Activated T-helper 1 cell treated with anti-CD3 and anti-CD28 coated beads, Interleukin-2, amount 50 U/mL, for 16 hours (primary cell): ENCODE measurements around the gene IQSEC1.

Experiments used
- DNase-seq, 2 donors: peaks; one replicate each; pipeline ENCODE4 v3.0.0-alpha.2; 2020; ENCODE audit warnings: low read depth in 1 of 2, low spot score in 1 of 2

Gene IQSEC1

GRCh38 chr3:12910356-12911099, 162.7 kb downstream of the IQSEC1 start:
- no peak for DNase-seq

- DNase-seq, result no peak
Observed at GRCh38 chr3:12909710-12910109, 163.5 kb downstream of the IQSEC1 start.

- no peak for DNase-seq
Observed at GRCh38 chr3:12908859-12909258, 164.4 kb downstream of the IQSEC1 start.

- no peak for DNase-seq
Observed at GRCh38 chr3:12908136-12908730, 165.0 kb downstream of the IQSEC1 start.

DNA sequence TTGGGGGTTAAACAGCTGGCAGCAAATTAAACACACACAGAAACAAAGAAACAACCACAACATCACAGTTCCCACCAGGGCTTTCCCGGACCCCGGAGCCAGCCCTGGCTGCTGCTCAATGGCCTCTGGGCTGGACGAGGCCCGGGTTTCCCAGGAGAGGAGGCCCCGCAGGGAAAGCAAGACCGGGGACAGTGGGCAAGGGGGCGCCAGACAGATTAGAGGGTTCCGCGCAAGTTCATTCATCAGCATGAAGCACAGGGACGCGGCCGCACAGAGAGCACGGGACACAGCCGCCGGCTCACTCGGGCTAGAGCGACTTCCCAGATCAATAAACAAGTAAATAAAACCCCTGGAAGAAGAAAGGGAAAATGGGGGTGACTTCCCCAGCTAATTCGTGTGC, 165.5 kb downstream of the IQSEC1 start:
- DNase-seq, result no peak

DNA sequence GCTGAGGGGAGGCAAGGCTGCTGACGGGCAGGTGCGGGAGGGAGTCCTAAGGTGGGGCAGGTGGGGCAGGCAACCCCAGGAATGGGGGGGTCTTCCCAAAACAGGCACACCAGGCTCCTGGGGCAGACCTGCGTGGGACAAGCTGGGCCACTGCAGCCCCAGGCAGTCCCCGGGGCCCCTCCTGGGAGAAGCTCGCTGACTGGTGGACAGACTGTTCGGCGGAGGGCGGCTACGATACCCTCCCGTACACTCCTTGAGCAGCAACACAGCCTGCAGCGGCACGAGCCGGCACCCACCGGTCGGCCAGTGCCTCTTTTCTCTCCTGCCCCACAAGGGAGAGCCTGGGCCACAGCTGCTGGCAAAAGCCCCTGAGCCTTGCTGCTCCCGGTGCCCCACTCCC, 165.9 kb downstream of the IQSEC1 start:
- no peak for DNase-seq

- no peak for DNase-seq
Observed at GRCh38 chr3:12906916-12907290, 166.3 kb downstream of the IQSEC1 start.

GRCh38 chr3:12906141-12906915, 166.9 kb downstream of the IQSEC1 start:
- no peak for DNase-seq

DNA sequence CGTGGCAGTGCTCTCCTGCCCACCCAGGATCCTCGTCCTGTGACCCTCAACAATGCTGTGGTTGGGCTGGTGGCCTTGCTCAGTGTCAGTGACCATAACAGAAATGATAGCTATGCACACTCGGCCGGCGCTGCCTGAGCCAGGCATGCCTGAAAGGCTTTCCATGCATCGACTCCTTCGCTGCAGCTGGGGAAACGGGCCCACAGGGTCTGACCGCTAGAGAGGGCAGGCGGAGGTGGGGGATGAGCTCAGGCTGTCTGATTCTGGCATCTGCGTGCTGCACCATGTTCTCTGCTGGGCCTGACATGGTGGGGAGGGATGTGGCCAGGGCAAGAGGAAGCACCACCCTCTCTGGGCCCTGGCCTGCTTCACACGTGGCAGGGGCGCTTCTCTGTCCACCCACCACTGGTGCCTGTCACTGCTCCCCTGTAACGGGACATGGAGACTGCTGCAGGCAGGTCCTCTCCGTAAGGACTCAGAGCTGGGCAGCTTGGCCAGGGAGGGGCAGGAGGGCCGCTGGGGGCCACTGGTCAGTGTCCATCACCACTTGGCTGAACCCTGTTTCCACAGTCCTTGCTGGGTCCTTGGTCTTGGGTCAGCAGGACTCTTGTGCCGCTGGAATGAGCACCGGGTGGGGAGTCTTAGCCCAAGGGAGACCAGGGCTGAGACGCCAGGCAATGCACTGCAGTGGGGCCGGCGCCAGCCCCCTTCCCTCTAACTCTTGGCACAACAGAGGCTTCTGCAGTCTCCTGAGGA, 167.7 kb downstream of the IQSEC1 start:
- DNase-seq, result no peak

GRCh38 chr3:12904951-12905315, 168.3 kb downstream of the IQSEC1 start:
- no peak for DNase-seq

DNA sequence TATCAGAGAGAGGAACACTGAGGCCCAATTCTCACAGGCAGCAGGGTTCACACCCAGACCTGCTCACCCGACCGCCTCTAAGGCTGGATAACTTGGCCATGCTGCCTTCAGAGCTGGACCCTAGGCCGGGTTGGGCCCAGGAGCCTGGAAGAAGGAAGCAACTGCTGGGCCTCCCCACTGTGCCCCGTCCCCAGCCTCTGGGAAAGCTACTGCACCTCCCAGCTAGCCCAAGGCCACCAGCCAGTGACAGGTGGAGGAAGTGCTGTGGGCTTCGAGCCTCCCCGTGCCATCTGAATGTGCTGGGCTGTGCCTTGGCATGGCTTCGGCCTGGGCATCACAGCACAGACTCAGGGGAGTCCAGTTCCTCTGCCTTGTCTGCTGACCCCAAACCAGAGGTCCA, 169.3 kb downstream of the IQSEC1 start:
- DNase-seq, result no peak

- DNase-seq, result no peak
Observed at GRCh38 chr3:12903000-12903800, 170.0 kb downstream of the IQSEC1 start.

GRCh38 chr3:12902181-12902999, 170.8 kb downstream of the IQSEC1 start:
- DNase-seq, result no peak

- no peak for DNase-seq
Observed at GRCh38 chr3:12901623-12902045, 171.6 kb downstream of the IQSEC1 start.

DNA sequence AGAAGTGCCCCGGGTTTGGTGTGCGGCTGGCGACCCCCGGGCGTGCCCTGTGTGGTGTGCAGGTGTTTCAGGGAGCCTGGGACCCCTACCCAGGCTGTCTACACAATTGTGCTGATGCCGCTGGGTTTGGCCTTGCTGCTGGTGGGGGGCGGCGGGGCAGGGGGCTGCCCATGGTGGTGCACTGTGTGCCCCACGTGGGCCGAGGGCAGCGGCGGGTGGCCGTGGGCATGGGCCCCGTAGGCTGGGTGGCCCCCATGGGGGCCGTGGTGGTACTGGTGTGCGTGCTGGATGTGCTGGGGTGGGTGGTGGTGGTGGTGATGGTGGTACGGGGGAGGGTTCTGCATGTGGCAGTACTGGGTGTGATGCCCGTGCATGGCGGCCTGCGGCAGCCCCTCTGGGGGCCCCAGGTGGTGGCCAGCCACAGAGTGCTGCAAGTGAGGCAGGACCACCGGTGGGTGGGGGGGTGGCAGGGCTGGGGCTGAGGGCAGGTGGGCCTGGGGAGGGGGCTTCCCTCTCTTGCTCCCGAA, 172.3 kb downstream of the IQSEC1 start:
- DNase-seq, result no peak

- no peak for DNase-seq
Observed at GRCh38 chr3:12898965-12899755, 174.1 kb downstream of the IQSEC1 start.

- DNase-seq, result no peak
Observed at GRCh38 chr3:12898290-12898964, 174.8 kb downstream of the IQSEC1 start.
